Pulmonary artery endothelial cell (primary cell): ENCODE results near the gene ZNF831. TPM values are rescaled to one million over a fixed set of nuclear protein-coding genes. Genes with fewer than 3 reads are reported as not detected.

ENCODE experiments used
- DNase-seq: peaks from one replicate; pipeline ENCODE4 v3.0.0-alpha.2; 2011; ENCODE audit warnings: low read depth, low spot score
- total RNA-seq: library from RNA; depleted of rRNA; stranded (reverse); fragments of >200 nt; gene quantifications from 2 replicates; pipeline ENCODE4 v1.2.3, GENCODE V29; 2014

ZNF831 gene
- total RNA-seq, 1 donor from 2014 or later = not detected

DNA sequence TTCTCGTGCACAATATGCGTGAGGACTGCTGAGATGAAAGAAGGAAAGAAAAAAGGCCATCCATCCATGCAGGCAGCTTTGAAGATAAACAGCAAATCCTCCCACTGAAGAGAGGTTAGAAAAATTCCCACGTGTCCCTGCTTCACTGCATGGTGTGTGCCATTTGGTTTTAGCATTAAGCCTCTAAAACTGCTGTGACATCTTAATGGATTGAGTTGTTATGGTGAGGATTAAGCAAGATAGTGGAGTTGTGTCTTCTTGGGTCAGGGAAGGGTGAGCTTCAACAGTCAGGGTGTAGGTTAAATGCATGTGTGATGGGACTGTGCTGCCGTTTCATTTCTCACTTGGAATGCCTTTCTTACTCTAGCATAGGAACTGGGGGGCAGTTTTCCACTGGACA lies 50.5 kb downstream of the ZNF831 start:
- no peak for DNase-seq

DNA sequence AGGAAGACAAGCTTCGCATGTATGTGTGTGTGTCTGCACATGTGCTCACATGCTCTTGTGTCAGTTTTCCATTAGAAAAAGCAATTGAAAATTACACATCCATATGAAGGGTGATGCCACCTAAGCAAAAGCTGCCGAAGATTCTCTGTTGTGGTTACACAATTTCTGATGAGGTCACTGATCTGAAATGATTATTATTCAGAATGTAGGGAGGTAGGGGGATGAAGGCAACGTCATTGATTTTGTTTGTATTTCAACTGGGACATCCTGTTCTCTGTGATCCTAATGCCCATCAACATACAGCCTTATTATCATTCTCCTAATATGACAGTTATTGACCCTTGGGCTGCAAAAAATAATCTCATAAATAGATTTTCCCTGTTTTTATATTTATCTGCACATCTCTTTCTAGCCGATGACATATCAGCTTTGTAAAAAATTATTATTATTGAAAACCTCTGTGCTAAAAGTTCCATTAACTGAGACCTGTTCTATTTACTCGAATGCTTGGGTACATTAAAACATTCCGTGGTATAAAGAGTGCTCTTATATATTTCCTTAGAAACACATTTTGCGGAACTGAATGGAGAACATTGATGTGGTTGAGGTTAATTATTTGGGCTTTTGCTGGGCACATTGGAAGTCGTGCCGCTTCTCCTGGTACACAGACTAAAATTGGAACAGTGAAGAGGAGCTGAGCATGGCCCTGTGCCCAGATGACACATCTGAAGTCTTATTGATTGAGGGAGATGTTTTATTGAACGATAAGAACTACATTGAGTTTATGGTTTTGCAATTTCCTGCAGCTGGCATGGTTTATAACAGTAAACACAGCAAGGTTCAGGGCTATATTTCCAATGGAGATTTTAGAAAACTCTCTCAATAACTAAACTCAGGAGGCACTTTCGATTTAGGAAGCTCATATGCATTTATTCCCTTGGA lies 51.3 kb downstream of the ZNF831 start:
- no peak for DNase-seq

DNA sequence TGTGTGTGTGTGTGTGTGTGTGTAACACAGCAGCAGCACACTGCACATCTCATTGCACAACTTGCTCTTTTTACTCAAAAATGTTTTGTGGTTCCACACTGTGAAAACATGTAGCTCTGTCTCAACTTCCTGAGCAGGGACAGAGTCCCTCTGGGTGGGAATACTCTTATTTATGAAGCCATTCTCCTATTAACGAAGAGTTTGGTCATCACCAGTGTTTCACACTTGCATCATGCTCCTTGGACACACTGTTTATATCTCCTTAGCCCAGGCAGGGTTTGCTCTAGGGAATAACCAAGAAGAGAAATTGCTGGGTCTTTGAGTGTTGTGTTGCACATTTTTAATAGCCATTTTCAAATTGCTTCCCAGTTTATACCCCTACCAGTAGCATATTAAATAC lies 53.6 kb downstream of the ZNF831 start:
- DNase-seq = no peak

DNA sequence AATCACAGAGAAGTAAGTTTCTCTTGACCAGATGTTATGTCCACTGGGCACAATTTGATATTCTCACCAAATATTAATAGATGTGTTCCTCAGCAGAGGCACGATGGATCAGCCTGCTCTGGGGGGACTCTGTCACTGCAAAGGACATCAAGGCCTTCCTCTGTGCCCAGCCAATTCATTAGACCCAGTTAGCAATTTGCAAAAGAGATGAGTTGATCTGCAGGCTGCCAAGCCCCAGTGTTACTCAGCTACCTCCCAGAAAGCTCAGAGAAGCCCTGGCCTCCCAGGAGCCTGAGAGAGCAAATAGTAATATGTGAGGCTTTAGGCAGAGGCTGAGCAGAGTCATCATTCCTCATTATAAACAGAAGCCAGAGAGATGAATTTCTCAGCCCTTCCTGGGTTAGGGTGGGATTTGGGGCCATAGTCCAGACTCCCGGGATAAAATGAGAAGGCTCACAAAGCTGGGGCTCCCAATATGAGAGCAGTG lies 54.2 kb downstream of the ZNF831 start:
- no peak for DNase-seq

DNA sequence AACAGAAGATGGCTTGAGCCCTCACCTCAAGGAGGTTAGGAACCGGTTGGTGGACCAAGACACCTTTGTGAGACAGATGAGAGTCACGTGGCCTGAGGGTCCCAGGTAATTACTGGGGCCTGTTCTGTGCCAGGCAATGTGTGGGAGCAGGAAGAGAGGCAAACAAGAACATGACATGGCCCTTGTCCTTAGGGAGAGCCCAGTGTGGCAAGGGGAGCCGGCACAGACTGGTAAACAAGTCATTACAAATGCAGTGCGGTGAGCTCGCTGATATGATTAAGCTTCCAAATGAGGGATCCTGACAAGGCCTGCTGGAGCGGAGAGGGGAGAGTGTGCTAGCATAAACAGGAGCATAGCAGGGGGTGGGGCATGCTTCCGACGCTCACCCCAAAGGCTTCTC lies 55.6 kb downstream of the ZNF831 start:
- no peak for DNase-seq

DNA sequence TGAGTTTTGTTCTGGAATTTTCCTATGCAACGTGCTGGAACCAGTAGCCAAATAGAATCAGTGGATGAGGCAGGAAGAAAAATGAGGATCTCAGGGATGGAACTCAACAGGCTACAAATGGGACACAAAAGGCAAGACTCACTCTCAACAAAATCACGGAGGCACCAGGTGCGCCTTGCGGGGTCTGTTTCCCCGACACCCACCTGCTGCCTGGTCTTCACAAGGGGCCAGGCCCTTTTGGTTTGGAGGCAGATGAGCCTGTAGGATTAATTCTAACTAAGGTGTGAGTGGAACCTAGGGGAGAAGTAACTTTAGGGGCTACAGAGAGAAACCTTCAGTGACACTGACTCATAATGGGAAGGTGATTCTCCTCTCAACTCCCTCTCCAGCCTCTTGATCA lies 56.5 kb downstream of the ZNF831 start:
- no peak for DNase-seq

DNA sequence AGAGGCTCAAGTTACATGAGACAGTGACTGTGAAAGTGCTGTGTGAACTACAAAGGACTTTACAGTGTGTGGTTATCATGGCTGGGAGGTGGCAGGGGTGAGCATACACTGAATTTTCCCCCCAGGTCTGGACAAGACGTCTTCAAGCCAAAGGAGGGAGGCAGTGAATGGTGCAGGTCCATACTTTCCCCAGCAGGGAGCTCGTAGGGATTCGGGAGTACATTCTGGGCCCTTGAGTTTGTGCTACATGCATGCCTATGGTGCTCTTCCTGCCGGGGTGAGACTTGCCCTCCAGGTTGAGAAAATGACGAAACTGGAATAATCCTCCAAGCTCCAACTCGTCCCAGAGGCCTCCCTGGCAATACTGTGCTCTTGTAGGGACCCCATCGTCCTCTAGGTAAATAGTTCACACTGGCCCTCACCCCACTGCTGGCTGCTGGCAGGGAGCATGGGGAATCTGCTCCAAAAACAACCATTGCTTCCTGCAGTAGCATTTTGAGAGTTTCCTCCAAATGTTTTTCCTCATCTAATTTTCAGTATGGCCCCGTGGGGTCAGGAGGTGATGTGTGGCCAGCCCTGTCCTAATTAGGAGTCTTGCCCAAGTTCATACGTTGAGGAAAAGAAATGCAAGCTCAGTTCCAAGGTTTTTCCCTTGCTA lies 57.6 kb downstream of the ZNF831 start:
- no peak for DNase-seq

DNA sequence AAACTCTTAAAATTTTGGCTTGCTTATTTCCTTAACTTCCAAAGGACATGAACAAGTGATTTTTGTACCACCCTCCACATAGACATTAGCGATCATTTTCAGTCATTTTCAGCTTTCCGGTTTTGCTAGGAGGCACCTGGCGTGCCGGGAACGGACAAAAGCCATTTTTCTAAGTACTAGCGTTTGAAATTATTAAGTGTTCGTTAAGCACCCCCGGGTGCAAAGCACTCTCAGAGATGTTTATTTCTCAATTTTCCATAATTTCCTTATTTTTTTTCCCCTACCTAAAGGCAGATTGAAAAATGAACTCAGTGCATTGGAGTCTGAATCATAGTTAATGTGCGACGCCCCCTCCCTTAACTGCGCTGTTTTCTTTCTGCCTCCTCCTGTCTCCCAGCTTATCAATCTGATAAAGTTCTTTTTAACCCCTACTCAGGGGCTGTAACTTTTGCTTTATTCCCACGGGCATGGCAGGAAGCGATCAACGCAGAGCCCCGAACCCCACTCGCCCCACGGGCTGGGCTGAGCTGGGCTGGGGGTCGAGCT lies 58.2 kb downstream of the ZNF831 start:
- no peak for DNase-seq

DNA sequence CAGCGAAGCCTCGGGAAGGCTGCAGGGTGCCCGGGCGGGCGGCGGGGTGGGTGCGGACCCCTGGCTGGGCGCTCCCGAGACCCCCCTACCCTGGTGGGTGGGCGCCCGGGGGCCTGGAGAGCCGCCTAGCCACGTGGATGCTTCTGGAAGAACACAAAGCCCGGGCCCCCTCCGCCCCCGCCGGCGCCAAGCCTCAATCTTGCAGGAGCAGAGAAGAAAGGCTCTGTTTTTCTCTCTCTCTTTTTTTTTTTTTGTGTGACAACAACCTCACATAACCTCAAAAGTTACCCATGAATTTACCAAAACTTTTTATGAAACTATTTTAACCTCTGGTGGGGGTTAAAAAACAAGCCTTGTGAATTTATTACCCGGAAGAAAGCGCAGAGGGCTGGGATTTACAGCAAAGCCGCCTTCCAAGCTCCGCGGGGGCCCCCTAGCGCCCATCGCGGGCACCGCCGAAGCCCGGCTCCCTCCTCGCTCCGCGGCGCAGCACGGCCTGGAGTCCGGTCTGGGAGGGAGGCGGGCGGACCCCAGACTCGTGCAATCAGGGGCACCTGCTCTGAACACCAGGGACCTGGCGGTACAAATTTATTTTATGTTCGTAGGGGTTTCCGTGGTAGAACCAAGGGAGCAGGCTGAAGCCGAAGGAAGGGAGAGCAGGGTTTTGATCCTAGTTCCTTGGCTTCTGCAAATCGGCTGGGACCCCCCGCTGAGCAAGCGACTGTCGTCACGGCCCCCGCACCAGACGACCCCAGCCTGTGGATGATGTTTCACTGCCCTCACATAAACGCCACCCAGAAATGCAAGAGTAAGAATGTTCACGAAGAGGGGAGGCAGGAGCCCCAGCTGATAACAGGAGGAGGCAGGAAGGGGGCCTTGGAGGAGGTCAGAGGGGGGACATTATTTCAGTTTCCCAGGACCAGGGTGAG lies 58.9 kb downstream of the ZNF831 start:
- peak; percentile 27 for DNase-seq

DNA sequence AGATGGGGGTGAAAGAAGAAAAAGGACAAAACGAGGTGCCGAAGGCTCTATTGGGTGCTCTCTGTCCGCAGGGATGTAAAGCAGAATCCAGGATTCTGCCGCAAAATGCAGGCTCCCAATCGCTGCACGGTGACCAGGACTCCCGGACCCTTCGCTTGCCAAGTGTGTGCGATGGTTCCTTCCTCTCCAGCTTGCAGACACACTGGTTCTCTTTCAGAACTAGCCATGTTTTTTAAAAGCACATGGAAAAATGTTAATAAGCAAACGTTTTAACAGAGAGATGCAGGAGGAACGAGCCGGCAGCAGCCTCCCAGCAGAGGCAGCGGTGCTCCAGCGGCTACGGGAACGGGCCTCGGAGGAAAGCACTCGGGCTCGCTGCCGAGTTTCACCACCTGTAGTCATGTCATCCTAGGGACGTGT lies 59.6 kb downstream of the ZNF831 start:
- DNase-seq = no peak

DNA sequence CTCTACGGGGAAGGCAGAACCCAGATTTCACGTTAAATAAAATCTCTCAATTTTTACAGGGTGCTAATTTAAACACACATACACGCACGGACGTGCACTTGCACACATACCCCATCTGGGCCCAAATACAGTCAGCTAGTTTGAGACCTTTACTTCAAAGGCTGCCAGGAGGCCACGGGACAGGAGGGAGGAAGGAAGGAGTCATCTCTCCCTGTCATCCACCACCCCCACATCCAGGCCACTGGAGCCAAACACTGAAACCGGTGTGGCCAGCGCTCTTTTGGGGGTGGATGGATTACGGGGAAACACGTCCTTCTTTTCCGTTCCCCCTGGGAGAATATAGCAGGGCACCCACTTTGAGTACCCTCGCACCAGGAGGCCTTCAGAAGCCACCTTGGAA lies 60.1 kb downstream of the ZNF831 start:
- no peak for DNase-seq

DNA sequence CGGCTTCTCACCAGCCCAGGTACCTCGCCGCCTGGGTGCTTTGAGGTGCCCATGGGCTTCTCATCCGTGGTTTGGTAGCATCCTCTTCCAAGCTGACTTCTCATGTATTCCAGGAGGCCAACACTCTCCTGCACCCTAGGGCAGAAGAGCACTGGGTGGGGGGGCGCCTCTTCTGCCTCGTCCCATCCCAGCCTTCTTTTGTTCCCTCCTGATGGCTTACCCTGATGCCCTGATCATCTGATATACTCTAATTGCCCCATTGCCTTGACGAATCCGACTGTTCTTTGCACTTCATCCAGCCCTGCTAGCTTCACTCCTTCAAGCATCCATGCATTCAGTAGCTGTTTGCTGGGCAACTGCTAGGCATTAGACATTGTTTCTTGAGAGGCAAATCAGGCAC lies 60.6 kb downstream of the ZNF831 start:
- no peak for DNase-seq

DNA sequence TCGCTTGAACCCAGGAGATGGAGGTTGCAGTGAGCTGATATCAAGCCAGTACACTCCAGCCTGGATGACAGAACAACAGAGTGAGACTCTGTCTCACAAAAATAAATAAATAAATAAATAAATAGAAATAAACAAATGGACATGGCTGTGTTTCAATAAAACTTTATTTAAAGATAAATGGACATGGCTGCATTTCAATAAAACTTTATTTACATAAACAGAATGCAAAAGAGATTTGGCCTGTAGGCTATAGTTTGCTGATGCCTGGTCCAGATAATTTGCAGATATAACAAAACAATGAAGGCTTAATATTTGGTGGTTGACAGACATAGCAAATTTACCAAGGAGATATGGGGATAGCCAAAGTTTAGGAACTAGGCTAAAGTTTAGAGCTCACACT lies 66.8 kb downstream of the ZNF831 start:
- DNase-seq = no peak

DNA sequence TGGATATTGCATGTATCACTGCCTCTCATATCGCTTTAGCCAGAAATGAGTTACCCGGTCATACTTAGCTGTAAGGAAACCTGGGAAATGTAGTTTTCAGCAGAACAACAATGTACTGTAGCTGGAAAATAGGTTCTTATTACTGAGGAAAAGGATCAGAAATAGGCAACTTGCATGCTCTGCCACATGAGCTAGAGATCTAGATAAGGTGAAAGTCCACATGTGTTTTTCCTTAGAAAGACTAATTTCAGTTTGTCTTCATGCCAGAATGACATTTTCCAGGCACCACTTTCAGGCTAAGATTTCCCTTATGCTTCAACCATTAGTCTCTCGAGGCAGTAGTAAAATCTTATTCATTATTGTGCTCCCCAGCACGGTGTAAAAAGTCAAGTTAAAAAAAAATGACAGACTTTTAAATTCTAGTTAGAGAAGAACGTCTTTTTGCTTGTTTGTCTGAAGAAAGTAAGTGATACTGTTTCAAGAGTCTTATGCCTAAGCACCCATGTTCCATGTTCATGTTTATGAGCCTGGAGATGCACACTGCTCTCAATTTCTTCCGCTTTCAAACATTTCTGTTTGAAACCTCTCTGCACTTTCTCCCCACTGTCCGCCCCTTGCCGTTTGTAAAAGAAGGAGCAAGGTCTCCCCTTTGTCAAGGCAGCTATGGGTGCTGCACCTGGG lies 67.6 kb downstream of the ZNF831 start:
- no peak for DNase-seq

DNA sequence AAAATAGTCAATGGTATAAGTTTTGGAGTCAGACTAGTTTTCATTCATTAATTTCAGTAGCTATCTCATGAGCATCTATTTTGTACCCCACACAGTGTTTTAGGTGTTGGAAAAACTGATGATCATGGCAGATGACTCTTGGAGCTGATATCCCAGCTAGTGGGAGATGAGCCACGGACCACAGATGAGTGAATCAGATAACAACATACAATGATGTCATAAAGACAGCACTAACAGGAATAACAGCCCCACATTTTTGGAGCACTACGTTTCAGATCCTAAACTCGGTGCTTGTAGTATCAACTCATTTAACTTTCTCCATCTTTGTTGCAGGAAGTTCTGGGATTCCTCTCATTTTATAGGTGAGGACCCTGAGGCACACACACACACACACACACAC lies 69.0 kb downstream of the ZNF831 start:
- DNase-seq = no peak

DNA sequence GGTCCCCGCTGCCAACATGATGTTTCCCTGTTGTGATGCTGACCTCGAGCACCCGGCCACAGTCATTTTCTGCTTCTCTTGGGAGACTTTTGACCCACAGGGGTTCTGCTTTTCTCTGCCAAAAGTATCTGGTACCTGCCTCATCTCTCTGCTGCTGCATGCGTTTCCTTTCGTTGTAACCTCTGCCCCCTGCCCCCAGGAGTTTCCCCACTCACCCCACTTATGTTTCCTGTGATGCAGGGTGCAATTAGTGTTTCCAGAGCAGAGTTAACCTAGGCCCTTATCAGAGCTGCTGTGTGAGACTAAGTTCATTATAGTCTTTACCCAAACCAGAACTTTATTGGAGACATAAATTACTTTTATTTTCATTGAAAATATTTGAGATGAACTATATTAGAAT lies 71.6 kb downstream of the ZNF831 start:
- DNase-seq = no peak

DNA sequence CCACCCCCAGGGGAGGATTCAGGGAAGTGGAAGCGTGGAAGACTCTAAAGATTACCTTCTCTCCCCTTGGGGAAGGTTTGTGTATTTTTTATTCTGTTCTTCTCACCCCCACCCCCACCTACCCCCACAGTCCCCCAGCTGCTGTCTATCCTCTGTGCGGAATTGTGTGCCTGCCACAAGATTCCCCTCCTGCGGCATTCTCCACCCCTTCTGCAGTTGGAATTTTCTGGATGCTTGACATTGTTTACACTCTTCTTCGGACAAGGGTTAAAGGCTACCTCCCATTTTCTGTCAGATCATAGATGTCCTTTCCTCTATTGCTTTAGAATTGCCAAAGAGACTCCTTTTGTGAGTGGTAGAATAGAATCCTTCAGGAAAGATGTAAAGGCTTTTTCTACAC lies 76.4 kb downstream of the ZNF831 start:
- no peak for DNase-seq

DNA sequence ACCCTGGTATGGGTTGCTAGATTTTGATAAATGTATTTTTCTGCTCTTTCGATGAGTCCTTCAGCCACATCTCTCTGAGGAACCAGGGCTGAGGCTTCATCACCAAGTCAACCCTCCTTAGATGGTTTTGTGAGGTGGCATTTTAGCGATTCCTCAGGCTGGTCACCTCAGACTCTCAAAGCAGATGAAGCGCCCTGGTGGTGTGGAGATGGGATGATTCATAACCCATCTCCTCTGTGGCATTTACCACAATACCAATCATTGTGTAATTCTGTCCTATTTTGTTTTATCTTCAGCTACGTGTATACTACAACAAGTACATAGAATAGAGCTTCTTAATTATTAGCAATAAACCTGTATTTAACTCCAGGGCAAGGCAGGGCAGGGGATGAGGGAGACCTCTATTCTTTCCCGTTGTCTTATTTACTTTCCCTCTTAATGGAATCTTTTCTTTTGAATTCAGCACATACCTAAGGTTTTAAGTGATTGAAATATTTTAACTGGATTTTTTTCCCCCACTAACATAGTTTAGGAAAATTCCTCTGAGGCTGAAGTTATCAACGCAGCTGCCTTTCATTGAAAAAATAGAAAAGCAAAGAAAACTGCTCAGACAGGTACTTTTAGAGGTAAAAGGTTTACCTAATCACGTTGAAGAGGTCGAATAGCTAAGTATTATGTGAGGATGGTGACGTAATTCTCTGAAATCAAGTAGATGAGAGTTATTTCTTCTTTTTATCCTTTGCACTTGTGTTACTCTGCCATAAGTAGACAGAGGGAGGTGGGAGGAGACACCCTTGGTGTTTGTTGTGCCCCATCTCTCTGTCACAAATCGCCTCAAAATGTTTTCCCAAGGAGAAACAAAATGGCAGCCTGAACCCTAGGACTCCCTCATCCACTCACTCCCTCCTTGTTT lies 79.3 kb downstream of the ZNF831 start:
- DNase-seq = no peak

DNA sequence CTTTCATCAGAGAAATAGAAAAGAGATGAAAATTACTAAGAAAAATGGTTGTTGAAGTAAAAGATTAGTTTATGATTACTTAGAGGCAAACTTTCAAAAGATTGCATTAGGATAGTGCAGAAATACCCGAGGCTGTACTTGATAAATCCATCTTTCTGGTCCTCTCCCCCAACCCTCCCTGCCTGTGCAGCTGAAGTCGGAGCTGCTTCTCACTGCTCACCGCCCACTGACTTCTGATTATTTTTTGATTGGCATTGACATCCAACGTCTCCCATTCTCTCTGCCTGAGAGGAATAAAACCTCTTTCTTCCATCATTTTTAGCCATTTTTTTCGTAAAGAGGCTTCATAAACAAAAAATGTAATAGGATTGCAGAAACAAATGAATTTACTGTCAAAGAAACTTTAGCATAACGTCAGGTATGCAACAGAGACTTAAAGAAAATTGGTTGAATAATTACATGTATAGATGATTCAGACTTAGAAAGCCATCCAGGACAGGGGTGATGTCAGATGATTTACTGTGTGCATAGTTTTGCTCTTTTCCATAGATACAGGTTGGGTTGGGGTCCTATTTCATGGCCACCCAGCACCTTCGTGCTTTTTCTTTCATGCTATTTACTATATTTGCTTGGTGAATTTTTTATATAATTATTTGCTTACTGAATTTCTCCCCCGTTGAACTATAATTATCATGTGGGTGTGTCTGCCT lies 83.2 kb downstream of the ZNF831 start:
- DNase-seq = no peak
